ENCODE measurements around the gene SCO2. TPM values are rescaled to one million over a fixed set of nuclear protein-coding genes. Genes with fewer than 3 reads are reported as not detected.
A peak's percentile ranks its signal among the peaks of the same experiment; 100 is the strongest.

Gene SCO2
- total and polyA plus RNA-seq, 9 of the 15 experiments (the other 6 are each of a cell fraction or from before 2014, with no cell fraction given), result 0.34 to 4.0 (median 1.1) TPM; not detected in 3

- no peak for TF ChIP-seq PKNOX1 (IDR thresholded peaks at IDR 0.05)
- no peak for TF ChIP-seq TFAM (CRISPR knock-in tag; conservative IDR thresholded peaks at IDR 0.05)
- no peak for TF ChIP-seq ZBTB1 (CRISPR knock-in tag; IDR thresholded peaks at IDR 0.05; ENCODE audit: borderline replicate concordance, low read depth)
- TF ChIP-seq, protein P1, sequence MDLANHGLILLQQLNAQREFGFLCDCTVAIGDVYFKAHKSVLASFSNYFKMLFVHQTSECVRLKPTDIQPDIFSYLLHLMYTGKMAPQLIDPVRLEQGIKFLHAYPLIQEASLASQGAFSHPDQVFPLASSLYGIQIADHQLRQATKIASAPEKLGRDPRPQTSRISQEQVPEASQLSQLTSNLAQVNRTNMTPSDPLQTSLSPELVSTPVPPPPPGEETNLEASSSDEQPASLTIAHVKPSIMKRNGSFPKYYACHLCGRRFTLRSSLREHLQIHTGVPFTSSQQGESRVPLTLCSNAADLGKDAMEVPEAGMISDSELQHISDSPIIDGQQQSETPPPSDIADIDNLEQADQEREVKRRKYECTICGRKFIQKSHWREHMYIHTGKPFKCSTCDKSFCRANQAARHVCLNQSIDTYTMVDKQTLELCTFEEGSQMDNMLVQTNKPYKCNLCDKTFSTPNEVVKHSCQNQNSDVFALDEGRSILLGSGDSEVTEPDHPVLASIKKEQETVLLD (IDR thresholded peaks at IDR 0.05), result no peak
- TF ChIP-seq MTA2 (IDR thresholded peaks at IDR 0.05; ENCODE audit: low read depth), result peak; percentile 50; the same call in 1 of the 2 replicates
- TF ChIP-seq KDM1A (IDR thresholded peaks at IDR 0.05), result peak; percentile 93 to 95
- peak; percentile 35; the same call in 1 of the 2 replicates for TF ChIP-seq NFIC (IDR thresholded peaks at IDR 0.05)
- TF ChIP-seq ZBTB49 (CRISPR knock-in tag; IDR thresholded peaks at IDR 0.05; ENCODE audit: borderline replicate concordance), result no peak
- TF ChIP-seq RCOR1 (IDR thresholded peaks at IDR 0.05; ENCODE audit: borderline replicate concordance in 1 of 2, low read depth in 2 of 2, low read length in 2 of 2), result peak; percentile 45 to 78; a peak in 3 of 4 replicates
- TF ChIP-seq NUFIP1 (IDR thresholded peaks at IDR 0.05; ENCODE audit: partially characterized antibody), result no peak
- TF ChIP-seq CAMTA2 (CRISPR knock-in tag; conservative IDR thresholded peaks at IDR 0.05), result no peak
- no peak for TF ChIP-seq ELF4 (CRISPR knock-in tag; IDR thresholded peaks at IDR 0.05)
- no peak for TF ChIP-seq CEBPB (tag; IDR thresholded peaks at IDR 0.05)
- peak in 1 of 2 experiments; percentile 73; a peak in 2 of 4 replicates for TF ChIP-seq HDAC1 (IDR thresholded peaks at IDR 0.05)
- peak; percentile 84 for TF ChIP-seq ARID1B (IDR thresholded peaks at IDR 0.05)
- TF ChIP-seq ETV6 (IDR thresholded peaks at IDR 0.05; ENCODE audit: borderline replicate concordance in 1 of 2, low read depth in 2 of 2, low read length in 1 of 2), result no peak
- no peak for TF ChIP-seq ETV6 (CRISPR knock-in tag; IDR thresholded peaks at IDR 0.05; ENCODE audit: borderline replicate concordance)
- no peak for TF ChIP-seq HDGF (IDR thresholded peaks at IDR 0.05)
- TF ChIP-seq ZNF384 (IDR thresholded peaks at IDR 0.05; ENCODE audit: low read depth, low read length), result no peak
- peak; percentile 83 for TF ChIP-seq TAL1 (IDR thresholded peaks at IDR 0.05)
- TF ChIP-seq E2F3 (CRISPR knock-in tag; IDR thresholded peaks at IDR 0.05), result no peak
- TF ChIP-seq ZEB2 (IDR thresholded peaks at IDR 0.05), result no peak
- no peak for TF ChIP-seq ZNF23 (CRISPR knock-in tag; IDR thresholded peaks at IDR 0.05)
- peak; percentile 69 for TF ChIP-seq TEAD4 (IDR thresholded peaks at IDR 0.05; ENCODE audit: low read length)
- no peak for TF ChIP-seq TEAD4 (CRISPR knock-in tag; IDR thresholded peaks at IDR 0.05; ENCODE audit: borderline replicate concordance)
- peak; percentile 29; the same call in 1 of the 2 replicates for TF ChIP-seq CXXC5 (CRISPR knock-in tag; IDR thresholded peaks at IDR 0.05)
Observed at GRCh38 chr22:50532824-50533796, 7.7 kb upstream of the SCO2 start (continued).
